Right lobe of liver (tissue), 6 donors: Measurements from ENCODE around the gene SYNE4. TPM values are rescaled to one million over a fixed set of nuclear protein-coding genes. Genes with fewer than 3 reads are reported as not detected.

ENCODE experiments used
- ATAC-seq, 4 donors: fragments of 200-7000 bp; cut with Tn5 transposase; one replicate each; pipeline ENCODE4 v1.9.1; 2020; ENCODE audit warnings: mild to moderate bottlenecking in 4 of 4, moderate library complexity in 4 of 4
- DNase-seq, 3 donors: peaks; one replicate each; pipeline ENCODE4 v3.0.0-alpha.2; 2020
- H3K27ac ChIP-seq, 3 donors: fragments of 200-600 bp; one replicate each; pipeline ENCODE4 v1.8.0; 2022
- H3K27me3 ChIP-seq, 2 donors: fragments of 200-600 bp; one replicate each; pipeline ENCODE4 v1.8.0; 2022
- H3K36me3 ChIP-seq, 4 donors: fragments of 200-600 bp; sonication (generic) in 1 of 4; one replicate each; pipeline versions ENCODE4 v1.5.1 to v1.8.0; 2017 to 2022; ENCODE audit warnings: control low read depth in 1 of 4
- H3K4me1 ChIP-seq, 4 donors: fragments of 200-600 bp; sonication (generic) in 1 of 4; one replicate each; pipeline versions ENCODE4 v1.5.1 to v1.8.0; 2017 to 2022; ENCODE audit warnings: control low read depth in 1 of 4
- H3K4me3 ChIP-seq, 3 donors: fragments of 200-600 bp; one replicate each; pipeline ENCODE4 v1.8.0; 2022
- H3K9me3 ChIP-seq, 4 donors: fragments of 200-600 bp; sonication (generic) in 1 of 4; one replicate each; pipeline versions ENCODE4 v1.5.1 to v1.8.0; 2017 to 2022; ENCODE audit warnings: control low read depth in 1 of 4
- POLR2A ChIP-seq: fragments of 450-650 bp; IDR thresholded peaks from one replicate; pipeline ENCODE4 v1.6.1; 2017; ENCODE audit warnings: antibody characterized with exemption, mild to moderate bottlenecking
- WGBS: methylation state at CpG from one replicate; pipeline ENCODE4 v1.1.6; 2018; ENCODE audit warnings: low coverage, low lambda C conversion rate; ENCODE audit not compliant: insufficient coverage; ENCODE audit errors: missing lambda C conversion rate; 5-methylcytosine and 5-hydroxymethylcytosine counted together
- intact Hi-C, 2 donors: fragments of 100-400 bp; cut with DNase I; formaldehyde crosslinking; loops; one replicate each; pipeline versions ENCODE4 v1.11.2 to v1.14.1; 2022
- total RNA-seq, 6 experiments: library from RNA; depleted of rRNA in 2 of 6; stranded (reverse); fragments of >200 nt in 2 of 6; fragmentation: NEBNext Ultra II Directional in 3 of 6; extraction: Animal tissue kit (Norgen Biotek cat#: 25700) in 3 of 6; gene quantifications; one replicate each; pipeline versions ENCODE4 v1.1.0 to v1.2.4, GENCODE V29; 2016 to 2023
- TF ChIP-seq, protein P1 (sequence below), 4 donors: fragments of 200-600 bp in 3 of 4; fragments of 450-650 bp in 1 of 4; IDR thresholded peaks; one replicate each; pipeline versions ENCODE4 v1.5.1 to v1.8.0; 2016 to 2022; ENCODE audit warnings: antibody characterized with exemption in 4 of 4, mild to moderate bottlenecking in 2 of 4
- donor health status: DM: no; HTN: yes; CAD: no.
- donor health status: DM: no; HTN: no; CAD: no.
- donor health status: DM: no; HTN: no; CAD: no.
- donor health status: DM: no; HTN: yes; CAD: no.
- donor health status: DM: no; HTN: yes; CAD: no.

SYNE4 gene
- total RNA-seq, 6 experiments from 2014 or later: 3.9 to 7.5 (median 7.0) TPM

DNA sequence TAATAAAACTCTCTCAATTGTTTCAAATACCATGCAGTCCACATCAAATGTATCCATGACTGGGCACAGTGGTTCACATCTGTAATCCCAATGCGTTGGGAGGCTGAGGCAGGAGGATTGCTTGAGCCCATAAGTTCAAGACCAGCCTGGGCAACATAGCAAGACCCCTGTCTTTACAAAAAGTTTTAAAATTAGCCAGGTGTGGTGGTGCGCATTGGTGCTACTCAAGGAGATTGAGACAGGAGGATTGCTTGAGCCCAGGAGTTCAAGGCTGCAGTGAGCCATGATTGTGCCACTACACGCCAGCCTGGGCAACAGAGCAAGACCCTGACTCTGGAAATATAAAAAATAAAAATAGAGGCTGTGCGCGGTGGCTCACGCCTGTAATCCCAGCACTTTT is 19.1 kb upstream of the SYNE4 start:
- Histone ChIP-seq H3K4me1 (peaks cover 0 to 8% (median 0%) of the 10 kb centered on the region in 4 donors), H3K4me3 (no peak overlapping the region), H3K27me3 (no peaks in the 10 kb centered on the region), H3K27ac (no peak overlapping the region), H3K9me3 (no peaks in the 10 kb centered on the region), H3K36me3 (no peaks in the 10 kb centered on the region)
- TF ChIP-seq POLR2A: no peak
- TF ChIP-seq, protein P1, sequence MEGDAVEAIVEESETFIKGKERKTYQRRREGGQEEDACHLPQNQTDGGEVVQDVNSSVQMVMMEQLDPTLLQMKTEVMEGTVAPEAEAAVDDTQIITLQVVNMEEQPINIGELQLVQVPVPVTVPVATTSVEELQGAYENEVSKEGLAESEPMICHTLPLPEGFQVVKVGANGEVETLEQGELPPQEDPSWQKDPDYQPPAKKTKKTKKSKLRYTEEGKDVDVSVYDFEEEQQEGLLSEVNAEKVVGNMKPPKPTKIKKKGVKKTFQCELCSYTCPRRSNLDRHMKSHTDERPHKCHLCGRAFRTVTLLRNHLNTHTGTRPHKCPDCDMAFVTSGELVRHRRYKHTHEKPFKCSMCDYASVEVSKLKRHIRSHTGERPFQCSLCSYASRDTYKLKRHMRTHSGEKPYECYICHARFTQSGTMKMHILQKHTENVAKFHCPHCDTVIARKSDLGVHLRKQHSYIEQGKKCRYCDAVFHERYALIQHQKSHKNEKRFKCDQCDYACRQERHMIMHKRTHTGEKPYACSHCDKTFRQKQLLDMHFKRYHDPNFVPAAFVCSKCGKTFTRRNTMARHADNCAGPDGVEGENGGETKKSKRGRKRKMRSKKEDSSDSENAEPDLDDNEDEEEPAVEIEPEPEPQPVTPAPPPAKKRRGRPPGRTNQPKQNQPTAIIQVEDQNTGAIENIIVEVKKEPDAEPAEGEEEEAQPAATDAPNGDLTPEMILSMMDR (IDR thresholded peaks at IDR 0.05): no peak
- no peak for ATAC-seq
- no peak for DNase-seq
- intact Hi-C loops: no loop called here
- WGBS: 90% methylated on average over 2 of the region's 6 CpGs

DNA sequence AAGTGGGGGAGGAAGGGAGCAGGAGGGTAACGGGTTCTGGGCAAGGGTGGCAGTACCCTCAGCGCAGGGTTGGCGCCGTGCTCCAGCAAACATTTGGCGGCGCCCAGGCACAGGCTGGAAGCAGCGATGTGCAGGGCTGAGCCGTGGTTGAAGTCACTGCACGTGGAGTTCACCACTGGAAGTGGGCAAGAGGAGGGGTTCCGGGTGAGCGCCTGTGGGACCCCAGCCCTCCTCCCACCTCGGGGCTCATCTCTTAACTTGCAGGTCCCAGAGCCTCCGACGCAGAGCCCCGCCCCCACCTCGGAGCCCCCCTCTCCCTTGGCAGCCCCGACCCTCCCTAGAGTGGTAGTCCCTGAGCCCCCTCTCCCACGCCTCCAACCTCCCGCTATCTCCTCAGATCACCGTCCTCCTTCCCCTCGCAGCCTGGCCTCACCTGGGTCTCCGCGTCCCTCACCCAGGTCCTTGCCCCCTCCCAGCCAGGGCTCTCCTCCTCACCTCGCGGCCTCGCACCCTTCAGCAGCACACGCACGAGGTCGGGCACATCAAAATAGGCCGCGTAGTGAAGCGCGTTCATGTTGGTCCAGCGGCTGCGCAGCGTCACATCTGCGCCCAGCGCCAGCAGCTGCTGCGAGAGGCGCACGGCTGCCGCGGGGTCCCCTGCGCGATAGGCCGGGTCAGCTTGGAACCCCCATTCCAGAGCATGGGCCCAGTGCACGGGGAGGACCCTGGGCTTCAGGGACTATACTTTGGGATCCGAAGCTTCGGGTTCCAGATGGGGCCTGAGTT is 17.7 kb upstream of the SYNE4 start:
- Histone ChIP-seq H3K27ac (no peak overlapping the region), H3K4me3 (no peak overlapping the region), H3K4me1 (no peaks in the 10 kb centered on the region), H3K9me3 (no peaks in the 10 kb centered on the region), H3K36me3 (no peaks in the 10 kb centered on the region), H3K27me3 (no peaks in the 10 kb centered on the region)
- 87% methylated on average over 21 of the region's 49 CpGs for WGBS
- no peak for DNase-seq
- TF ChIP-seq, protein P1 (IDR thresholded peaks at IDR 0.05): no peak
- TF ChIP-seq POLR2A: no peak
- ATAC-seq: peak in 1 of 4 donors; percentile 15
- intact Hi-C loops: no loop called here

DNA sequence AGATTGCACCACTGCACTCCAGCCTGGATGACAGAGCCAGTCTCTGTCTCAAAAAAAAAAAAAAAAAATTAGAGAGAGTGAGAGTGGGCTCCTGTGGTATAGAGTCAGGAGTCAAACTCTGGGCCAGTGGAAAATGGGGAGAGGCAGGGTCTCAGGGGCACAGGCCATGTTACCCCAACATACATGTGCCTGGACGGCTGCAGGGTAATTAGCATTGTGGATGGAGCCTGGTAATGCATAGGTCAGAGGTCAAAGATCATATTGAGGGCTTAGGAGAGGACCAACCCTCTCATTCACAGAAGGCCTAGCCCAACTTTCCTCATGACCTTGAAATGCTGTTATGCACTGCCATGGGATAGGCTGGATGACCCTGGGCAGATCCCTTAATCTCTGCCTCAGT is 16.9 kb upstream of the SYNE4 start:
- Histone ChIP-seq H3K4me3 (no peak overlapping the region), H3K4me1 (no peaks in the 10 kb centered on the region), H3K36me3 (no peaks in the 10 kb centered on the region), H3K27ac (no peak overlapping the region), H3K9me3 (no peaks in the 10 kb centered on the region), H3K27me3 (no peaks in the 10 kb centered on the region)
- WGBS: 29% methylated on average over 1 of the region's 1 CpG
- intact Hi-C loops: no loop called here
- ATAC-seq (no peak), DNase-seq (no peak)
- TF ChIP-seq, protein P1 (IDR thresholded peaks at IDR 0.05): no peak
- no peak for TF ChIP-seq POLR2A

DNA sequence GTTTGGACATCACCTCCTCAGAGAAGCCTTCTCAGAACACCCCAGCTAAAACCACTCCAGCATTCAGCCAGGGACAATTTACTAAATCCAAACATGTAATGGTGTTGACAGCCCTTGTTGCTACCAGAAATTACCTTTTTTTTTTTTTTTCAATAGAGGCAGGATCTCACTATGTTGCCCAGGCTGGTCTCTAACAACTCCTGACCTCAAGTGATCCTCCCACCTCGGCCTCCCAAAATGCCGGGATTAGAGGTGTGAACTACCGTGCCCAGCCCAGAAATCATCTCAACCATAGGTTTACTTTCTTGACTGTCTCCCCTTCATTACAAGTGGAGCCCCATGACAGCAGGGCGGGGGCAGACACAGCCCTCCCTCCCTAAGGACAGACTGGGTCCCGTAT is 14.8 kb upstream of the SYNE4 start:
- H3K4me3 ChIP-seq: no peak overlapping the region
- H3K36me3 ChIP-seq: no peaks in the 10 kb centered on the region
- H3K4me1 ChIP-seq: no peaks in the 10 kb centered on the region
- 94% methylated on average over 5 of the region's 5 CpGs for WGBS
- DNase-seq (no peak), ATAC-seq (no peak)
- no peaks in the 10 kb centered on the region for H3K27me3 ChIP-seq
- no peak overlapping the region for H3K27ac ChIP-seq
- H3K9me3 ChIP-seq: no peaks in the 10 kb centered on the region
- intact Hi-C loops: no loop called here
- TF ChIP-seq POLR2A: no peak
- TF ChIP-seq, protein P1 (IDR thresholded peaks at IDR 0.05): no peak
